HG02678 (cell line): ENCODE measurements around the gene ZNF778.

Source experiments
- ATAC-seq: cut with Tn5 transposase; IDR thresholded peaks from one replicate; pipeline ENCODE4 v1.9.1; 2021; ENCODE audit warnings: mild to moderate bottlenecking, moderate library complexity; ENCODE audit not compliant: unreplicated experiment

The ZNF778 gene

DNA sequence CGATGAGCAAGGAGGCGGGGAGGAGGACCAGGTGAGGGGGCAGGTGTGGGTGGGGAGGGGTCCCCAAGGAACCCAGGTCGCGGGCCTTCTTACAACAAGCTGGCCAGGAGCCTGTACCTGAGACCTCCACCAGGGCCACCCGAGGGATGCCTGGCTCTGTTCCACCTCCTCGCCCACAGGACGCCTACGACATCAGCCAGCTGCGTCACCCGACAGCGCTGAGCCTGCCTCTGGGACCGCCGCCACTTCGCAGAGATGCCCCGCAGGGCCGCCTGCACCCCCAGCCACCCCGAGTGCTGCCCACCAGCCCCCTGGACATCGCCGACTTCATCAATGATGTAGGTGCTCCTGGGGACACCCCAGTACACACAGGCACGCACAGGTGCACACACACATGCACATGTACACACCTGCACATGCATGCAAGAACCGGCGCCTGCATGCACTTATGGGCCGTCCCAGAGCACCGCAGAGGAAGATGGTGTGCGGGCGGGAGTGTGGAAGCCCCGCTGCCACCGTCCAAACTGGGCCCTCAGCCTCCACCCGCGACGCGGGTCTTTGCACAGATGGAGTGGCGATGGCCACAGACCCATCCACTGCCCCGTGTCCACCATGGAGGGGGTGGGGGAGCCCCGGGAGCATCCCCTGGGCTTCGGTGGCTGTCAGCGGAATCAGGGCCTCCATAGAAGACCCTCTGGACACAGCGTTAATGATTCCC lies 23.8 kb upstream of the ZNF778 start:
- no peak for ATAC-seq

DNA sequence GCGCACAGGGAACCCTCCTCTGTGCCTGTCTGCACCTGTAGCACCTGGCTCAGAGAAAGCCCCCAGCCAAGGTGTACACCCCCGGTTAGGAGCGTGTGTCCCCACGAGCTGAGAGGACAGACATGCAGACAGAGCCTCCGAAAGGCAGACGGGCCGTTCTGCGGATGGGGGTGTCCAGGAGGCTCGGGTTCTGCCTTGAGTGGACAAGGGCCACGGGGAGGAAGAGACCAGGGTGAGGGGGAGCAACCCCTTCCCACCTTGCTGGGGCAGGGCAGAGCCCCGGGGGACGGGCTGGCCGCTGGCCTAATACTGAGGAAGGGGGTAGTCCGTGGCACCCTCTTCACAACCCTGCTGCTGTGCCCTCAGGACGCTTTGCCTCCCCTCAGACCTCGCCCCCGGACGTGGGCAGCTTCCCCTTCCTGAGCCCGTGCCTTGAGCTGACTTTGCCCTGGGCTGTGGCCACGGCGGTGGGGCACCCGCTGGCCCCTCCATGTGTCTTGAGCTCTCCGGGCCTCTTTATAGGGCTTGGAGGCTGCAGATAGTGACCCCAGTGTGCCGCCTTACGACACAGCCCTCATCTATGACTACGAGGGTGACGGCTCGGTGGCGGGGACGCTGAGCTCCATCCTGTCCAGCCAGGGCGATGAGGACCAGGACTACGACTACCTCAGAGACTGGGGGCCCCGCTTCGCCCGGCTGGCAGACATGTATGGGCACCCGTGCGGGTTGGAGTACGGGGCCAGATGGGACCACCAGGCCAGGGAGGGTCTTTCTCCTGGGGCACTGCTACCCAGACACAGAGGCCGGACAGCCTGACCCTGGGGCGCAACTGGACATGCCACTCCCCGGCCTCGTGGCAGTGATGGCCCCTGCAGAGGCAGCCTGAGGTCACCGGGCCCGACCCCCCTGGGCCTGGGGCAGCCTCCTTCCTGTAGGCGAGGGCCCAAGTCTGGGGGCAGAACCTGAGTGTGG lies 22.9 kb upstream of the ZNF778 start:
- ATAC-seq, result no peak

DNA sequence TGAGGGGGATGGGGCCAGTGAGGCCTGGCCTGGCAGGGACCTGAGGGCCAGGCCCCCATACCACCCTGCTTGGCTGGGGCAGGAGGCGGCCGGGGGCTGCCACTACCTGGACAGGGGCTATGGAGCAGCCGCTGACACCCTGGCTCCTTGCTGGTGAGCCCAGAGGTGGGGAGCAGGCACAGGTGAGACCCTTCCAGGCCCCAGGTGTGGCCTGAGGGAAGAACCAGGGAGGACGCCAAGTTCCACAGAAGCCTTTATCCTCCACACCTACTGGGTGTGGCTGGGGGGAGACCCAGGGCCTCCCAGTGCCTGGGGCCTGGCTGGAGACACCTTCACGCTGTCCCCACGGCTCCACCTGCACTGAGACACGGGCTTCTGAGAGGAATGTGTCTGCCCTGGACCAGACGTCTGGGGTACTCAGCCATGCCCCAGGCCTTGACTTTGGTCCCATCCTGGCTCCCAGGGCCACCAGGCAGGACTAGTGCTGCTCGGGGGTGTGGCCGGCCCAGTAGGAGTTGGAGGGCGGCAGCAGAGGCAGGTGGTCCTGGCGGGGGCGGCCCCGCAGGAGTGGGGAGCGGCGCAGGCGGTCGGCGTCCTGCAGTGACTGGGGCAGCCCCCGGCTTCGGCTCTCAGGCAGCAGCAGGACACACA lies 21.9 kb upstream of the ZNF778 start:
- ATAC-seq, result no peak

DNA sequence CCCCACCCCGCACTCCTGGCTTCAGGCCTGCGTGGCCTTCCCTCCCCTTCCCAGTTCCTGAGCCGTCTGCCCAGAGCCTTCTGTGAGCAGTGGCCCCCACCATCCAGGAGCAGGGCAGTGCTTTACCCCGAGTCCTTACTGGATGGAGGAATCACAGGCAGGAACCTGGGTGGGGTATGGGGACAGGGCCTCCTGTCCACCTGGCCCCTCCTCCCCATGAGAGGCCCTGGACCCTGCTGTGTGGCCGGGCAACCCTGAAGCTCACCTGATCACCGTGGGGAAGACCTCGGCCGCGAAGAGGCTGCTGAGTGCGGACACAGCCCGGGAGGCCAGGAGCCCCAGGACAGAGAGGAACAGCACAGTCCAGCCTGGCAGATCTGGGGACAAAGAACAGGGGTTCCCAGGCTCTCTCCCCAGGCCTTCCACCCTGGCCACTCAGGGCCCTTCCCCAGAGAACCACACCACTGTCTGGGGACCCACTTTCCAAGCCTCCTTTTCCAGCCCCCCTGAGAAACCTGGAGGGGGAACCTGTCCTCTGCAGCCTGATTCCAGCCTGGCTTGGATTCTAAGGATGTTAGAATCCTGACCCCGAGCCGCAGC lies 20.4 kb upstream of the ZNF778 start:
- no peak for ATAC-seq

DNA sequence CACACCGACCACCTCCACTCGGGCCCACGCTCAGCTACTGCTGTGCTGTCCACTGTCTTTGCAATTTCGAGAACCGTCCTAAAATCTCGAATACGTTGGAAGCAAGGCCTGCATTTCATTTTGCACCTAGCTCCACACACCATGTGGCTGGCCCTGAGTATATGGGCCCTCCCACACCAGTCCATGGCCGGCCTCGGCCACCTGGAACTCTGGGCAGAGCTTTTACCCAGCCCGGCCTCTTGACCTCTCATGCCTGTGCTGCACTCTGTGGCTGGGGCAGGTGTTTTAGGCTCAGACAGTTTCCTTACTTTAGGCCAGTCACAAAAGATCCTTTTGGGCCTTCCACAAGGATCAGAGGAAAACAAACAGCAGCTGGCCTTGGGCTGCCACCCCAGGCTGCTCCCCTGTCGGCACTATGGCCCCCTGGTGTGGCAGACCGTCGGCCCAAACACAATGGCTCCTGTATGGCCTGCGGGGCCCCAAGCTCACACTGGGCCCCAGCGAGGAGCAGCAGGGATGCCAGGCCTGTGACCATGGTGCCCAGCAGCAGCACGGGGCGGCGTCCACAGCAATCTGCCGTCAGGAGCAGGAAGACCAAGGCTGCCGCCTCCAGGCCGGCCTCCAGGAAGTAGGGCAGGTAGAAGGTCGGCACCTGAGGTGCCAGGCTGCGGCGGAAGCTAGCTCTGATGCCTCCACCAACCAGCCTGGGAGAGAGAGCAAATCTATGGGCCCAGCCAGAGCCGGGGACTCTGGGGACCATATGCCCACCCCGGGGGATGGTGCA lies 19.7 kb upstream of the ZNF778 start:
- no peak for ATAC-seq

DNA sequence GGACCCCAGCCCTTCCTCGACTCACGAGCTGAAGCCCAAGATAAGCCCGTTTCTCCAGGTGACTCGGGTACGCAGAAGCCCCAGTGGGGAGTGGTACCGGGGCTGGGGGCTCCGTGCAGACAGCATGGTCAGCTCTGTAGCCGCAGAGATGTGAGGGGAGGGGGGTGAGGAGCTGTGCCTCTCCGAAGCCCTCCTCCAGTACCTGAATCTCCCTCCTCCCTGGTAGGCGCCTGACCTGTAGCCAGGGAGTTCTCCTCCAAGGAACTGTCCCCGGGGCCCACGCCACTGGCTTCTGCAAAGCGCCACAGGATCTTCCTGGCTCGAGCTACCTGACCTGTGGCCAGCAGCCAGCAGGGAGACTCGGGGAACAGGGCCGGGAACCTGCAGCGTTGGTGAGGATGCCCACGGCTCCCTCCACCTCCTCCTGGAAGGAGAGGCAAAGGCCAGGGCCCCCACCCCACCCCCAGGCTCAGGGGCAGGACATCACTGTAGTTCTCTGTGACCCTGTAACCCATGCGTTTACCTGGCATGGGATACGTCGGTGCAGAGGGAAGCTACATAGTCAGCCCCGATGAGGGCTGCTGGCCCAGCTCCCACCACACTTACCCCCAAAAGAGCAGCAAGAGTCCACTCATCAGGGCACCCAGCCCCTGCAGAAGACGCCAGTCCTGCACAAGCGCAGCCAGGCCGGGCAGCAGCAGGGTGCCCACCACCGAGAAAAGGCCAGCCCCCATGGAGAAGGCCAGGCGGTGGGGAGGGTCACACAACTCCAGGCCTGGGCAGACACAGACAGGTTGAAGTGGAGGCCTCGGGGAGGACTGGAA lies 18.9 kb upstream of the ZNF778 start:
- ATAC-seq, result no peak

DNA sequence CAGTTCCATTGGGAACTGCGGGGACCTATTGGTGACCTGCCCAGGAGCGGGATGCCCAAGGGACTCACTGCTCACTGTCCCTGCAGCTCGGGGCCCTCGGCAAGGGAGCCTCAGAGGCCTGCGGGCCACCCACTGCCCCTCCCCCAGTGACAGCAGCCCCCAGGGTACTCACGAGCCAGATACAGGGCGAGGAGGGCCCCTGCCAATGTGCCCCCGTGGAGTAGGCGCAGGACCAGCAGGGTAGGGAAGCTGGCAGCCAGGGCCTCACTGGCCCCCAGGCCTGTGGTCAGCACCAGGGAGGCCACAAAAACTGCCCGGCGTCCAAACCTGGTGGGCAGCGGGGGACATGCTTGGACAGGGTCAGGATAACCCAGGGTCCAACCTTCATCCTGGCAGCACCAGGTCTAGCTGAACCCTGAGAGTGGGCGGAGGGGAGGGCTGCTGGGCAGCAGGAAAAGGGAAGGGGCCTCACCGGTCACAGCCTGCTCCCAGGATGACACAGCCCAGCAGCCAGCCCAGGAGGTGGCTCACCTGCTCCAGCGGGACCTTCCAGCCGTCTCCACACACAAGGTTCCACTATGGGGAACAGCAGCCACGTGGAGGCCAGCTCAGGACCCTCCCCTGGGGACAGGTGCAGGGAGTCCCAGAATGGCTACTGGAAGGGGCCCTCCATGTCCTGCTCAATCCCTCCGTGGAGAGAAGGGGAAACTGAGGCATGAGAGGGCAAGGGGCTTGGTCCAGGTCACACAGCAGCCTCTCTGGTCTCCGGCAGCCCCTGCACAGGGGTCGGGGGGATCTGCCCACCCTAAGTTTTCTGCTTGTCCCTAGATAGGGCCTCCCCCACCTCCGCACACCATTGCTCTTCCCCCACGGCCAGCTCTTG lies 18.0 kb upstream of the ZNF778 start:
- no peak for ATAC-seq

DNA sequence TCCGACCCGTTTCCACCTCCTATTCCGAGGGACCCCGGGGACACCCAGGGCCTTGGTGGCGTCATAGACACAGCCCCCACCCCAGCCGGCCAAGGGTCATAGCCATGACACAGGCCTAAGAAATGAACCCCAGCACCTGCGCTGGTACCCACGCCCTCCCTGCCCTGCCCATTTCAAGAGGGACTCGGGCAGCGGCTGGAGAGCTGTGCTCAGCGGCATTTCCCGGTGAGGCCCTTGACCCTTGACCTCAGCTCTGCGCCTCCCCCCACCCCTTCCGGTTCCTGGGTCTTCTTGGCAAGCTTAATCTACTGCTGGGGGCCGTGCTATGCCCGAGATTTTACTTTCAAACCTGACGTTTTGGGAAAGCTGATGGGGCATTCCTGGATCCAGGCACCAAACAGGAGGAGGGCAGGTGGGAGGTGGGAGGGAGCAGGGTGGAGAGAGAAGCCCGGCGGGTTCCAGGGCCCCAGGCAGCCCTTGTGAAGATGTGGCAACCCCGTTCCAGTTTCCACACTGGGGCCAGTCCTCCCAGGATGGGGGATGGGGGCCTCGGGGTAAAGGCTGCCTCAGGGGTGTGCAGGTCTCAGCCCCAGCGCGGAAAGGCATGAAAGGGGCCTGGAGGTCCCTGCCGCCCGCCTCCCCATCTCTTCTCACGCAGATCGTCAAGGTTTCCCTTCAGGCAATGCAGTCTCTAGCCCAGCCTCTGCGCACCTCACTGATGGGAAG lies 17.2 kb upstream of the ZNF778 start, which contains the start of gene SLC22A31:
Gene SLC22A31 (minus strand): TSS at position 414 of the 726 bp plus-strand sequence. CDS start 36 bp downstream, at position 378.
- no peak for ATAC-seq

DNA sequence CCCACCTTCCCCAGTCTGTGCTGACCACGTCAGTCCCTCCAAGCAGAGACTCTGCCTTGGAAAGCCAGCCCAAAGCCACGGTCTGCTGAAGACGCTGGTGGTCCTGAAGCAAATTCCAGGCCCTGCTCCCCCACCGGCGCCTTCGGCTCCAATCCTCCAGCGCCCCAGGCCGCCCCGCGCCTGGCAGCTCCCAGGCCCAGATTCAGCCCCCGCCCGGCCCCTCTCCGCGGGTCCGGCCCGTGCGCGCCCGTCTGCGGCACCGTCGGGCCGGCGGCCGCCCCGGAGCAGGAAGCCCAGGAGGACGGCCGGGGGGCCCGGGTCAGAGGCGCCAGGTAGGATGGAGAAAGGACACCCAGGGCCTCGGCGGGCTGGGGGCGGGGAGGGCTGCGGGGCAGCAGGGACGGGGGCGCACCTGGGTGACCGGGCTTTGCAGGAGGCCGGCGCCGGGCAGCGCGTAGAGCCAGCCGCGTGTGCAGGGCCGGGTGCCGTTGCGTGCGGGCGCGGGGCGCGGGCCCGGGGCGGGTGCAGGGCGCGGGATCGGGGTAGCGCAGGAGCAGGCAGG lies 16.6 kb upstream of the ZNF778 start:
- ATAC-seq, result no peak

DNA sequence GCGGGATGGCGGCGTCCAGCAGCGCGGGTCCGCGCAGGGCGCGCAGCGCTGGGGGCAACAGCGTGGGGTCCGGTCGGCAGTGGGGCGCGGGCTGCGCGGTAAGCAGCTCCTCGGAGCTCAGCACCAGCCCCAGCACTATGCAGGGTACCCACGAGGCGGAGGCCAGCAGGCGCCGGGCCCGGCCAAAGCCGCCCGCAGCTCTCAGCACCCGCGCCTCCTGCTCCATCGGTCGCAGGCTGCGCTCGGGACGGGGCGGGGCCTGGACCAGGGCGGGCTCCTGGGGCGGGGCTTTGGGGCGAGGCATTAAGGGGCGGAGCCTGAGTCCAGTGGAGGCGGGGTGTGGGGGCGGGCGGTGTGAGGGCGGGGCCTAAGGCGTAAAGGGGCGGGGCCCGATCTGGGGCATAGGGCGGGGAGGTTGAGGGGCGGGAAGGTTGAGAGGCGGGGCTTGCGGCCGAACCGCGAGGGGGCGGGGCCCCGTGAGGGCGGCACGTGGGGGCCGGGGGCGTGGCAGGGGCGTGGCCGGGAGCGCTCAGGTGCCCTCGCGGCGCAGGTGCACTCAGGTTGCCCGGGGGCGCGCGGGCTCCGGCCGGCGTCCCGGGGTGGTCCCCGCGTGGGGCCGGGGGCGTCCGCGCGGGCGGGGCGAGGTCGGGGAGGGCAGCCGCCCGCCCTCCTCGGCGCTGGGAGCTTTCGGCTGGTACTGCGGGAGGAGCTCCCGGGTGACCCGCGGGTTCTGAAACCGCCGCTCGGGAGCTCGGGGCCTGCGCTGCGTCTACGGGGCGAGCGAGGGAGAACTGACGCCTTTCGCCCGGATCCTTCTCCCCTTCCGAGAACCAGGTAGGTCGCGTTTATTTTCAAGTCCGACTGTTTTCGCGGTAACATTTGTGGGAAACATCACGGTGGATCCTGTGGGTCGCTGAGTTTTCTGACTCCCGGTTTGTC lies 15.8 kb upstream of the ZNF778 start:
- no peak for ATAC-seq

DNA sequence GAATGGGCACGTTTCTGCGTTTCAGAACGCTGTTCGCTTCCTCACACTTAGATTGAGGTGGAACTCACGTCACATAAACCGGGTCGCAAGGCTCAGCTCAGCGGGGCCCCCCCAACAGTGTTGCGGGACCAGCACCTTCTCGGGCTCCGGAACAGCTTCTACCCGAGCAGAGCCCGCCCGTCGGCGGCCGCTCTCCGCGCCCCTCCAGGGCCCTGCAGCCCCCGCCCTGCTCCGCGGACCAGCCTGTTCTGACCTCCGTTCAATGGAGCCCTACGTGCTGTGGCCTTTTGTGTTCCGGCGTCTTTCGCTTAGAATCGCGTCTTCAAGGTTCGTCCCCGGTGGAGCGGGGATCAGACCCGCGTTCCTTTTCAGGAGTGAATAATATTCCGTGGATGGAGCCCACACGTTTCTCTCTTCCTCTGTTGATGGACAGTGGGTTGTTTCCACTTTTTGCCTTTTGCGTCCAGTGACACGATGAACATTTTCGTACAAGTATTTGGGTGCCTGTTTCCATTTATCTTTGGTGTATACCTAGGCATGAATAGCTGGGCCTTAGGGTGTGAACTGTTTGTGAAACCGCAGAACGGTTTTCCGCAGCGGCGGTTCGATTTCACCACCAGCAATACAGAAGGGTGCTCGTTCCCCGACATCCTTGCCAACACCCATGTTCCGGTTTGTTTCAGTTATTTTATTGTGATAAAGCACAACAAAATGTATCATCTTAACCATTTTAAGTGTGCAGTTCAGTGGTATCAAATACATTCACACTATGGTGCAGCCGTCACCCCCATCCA lies 14.9 kb upstream of the ZNF778 start:
- no peak for ATAC-seq

DNA sequence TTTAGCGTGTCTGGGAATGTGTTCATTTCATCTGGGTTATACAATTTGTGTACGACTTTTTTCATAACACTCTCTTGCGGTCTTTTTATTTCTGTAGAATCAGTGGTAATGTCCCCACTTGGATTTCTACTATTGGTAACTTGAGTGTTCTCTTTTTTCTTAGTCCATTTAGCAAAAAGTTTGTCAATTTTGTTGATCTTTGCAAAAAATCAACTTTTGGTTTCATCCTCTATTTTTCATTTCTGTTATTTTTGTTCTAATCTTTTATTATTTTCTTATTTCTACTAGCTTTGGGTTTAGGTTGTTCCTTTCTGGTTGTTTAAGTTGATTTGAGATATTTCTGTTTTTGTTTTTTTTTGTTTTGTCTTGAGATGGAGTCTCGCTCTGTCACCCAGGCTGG lies 9.5 kb upstream of the ZNF778 start:
- no peak for ATAC-seq

DNA sequence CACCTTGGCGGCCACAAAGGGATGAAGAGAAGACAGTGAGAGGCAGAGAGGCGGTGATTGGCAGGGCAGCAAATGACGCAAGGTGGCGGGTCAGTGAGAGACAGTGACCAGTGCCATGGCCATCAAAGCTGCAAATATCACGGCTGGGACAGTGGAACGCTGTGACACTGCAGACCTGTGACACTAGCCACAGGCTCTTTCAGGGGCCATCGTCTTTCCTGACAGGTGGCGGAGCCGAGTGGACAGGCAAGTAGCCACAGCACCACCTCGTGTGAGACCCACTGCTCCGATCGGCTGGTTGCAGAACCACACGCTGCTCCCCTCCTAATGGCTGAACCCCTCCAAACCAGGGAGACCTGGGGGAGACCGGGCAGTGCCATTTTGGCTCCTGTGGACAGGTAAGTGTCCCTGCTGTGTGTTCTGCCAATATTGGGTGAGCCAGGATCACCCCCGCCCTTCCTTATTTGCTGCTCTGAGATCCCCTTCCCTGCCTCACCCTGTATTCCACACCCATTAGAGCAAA lies 7.9 kb upstream of the ZNF778 start:
- ATAC-seq, result no peak

DNA sequence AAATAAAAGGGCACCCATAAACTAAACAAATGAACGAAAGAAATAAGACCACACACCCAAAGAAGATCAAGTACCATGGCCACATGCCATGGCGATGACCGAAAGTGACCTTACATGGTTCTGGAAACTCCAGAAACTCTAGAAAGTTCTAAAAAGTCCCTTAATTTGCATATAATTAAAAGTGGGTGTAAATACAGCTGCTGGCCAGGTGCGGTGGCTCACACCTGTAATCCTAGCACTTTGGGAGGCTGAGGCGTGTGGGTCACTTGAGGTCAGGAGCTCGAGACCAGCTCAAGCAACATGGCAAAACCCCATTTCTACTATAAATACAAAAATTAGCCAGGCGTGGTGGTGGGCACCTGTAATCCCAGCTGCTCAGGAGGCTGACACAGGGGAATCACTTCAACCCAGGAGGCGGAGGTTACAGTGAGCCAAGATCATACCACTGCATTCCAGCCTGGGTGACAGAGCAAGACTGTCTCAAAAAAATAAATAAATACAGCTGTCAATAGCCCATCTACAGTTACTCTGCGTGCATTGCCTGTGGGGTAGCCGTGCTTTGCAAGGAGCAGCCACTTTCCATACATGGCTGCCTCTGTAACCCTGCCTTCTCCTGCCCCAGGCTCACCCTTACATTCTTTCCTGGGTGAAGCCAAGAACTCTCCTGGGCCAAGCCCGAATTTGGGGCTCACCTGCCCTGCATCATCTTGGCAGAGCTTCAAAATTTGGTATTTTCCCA lies 7.2 kb upstream of the ZNF778 start:
- no peak for ATAC-seq
